ENCODE measurements around the gene IZUMO4.

- TF ChIP-seq CTCF (IDR thresholded peaks at IDR 0.05; ENCODE audit: insufficient read depth, low read depth, low read length) (no peak), EZH2 (IDR thresholded peaks at IDR 0.05; ENCODE audit: insufficient read depth, low read length) (no peak)
Observed at GRCh38 chr19:2117215-2117960, 20.7 kb downstream of the IZUMO4 start.

All from astrocyte (in vitro differentiated cells and primary cell).